GM10847 (cell line): Measurements from ENCODE around the gene CARNS1.

ENCODE experiments used
- POLR2A ChIP-seq: IDR thresholded peaks from 2 replicates; pipeline ENCODE4 v1.6.1; 2011; ENCODE audit not compliant: insufficient read length; ENCODE audit errors: extremely low read depth

CARNS1 gene

DNA sequence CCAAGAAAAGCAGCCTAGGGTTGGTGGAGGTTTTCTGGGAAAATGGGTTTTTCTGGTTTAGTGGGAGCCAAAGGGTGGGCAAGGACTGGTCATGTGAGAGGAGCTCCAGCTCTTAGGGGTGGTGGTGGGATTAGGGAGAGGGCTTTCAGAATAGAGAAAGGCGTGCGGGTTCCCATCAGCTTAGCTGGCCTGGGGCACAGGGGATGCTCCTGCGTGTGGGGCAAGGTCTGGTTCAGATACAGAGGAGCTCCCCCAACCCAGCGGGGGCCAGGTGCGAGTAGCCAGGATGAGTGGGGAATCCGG, 52.9 kb downstream of the CARNS1 start:
- TF ChIP-seq POLR2A = no peak

DNA sequence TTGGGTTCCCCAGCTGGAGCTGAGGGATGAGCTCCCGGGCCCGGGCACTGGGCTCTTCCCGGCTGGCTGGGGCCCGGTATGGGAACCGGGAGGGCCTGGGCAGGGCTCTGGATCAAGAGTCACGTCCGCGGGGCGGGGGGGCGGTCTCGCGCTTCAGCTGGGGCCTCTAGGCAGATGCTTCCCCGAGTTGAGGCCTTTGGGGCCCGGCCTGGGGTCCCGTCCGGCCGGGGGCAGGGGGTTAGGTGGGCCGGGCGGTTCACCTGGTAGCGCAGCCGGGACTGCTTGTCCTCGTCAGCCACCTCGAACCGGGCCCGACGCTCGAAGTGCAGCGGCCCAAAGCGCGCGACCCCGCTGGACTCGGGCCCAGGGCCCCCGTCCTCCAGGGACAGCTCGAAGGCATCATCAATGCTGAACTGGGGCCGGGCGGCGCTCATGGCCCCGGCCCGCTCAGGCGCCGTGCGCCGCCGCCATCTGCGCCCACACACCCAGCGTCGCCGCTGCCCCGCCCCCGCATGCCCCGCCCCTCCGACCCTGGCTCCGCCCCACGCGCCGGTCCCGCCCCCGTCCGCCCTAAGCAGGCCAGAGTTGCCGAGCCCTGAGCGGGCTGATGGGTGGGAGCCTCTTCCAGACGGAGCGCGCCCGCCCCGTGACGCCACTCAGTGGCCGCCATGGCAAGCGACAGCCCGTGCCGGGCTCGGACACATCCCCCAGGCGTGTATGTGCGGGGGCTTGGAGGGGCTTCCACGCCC, 53.5 kb downstream of the CARNS1 start, which contains the start of gene TMEM134:
Gene TMEM134, minus strand, starts transcription at position 493 of the 749 bp plus-strand sequence. Its CDS starts 59 bp downstream, at position 434.
- TF ChIP-seq POLR2A = peak; percentile 68

DNA sequence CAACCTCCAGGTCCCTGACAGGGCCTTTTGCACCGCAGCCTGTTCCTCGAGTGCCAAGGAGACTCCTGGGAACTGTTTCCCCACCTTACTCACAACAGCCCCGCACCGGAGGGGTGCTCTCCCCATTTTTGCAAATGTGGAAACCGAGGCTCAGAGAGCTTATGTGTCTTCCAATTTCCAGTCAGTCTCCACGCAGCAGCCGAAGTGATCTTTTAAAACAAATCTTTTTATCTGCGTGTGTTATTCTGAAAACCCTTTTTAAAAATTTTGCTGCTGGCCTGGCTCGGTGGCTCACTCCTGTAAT, 54.0 kb downstream of the CARNS1 start:
- no peak for TF ChIP-seq POLR2A

DNA sequence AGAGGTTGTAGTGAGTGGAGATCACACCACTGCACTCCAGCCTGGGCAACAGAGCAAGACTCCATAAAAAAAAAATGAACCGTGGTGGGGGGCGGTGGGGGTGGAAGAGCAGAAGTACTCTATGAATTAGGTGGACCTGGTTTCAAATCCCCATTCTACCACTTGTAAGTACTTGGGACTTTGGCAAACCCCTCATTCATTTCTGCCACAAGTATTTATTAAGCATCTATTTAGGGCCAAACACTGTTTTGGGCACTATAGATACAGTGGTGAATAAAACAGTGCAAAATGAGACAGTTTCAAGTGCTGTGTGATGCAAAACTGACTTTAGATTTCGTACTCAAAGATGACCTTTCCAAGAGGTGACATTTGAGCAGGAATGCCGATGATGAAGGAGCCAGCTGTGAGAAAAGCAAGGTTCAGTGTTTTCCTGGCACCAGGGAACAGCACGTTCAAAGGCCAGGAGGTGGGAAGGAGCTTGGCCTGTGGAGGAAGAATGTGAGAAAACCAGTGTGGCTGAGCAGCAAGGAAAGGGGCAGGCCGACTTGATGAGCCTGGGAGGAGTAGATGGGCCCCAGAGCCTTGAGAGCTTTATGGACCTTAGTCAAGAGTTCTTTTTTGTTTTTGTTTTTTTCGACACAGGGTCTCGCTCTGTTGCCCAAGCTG, 55.0 kb downstream of the CARNS1 start:
- TF ChIP-seq POLR2A = no peak

DNA sequence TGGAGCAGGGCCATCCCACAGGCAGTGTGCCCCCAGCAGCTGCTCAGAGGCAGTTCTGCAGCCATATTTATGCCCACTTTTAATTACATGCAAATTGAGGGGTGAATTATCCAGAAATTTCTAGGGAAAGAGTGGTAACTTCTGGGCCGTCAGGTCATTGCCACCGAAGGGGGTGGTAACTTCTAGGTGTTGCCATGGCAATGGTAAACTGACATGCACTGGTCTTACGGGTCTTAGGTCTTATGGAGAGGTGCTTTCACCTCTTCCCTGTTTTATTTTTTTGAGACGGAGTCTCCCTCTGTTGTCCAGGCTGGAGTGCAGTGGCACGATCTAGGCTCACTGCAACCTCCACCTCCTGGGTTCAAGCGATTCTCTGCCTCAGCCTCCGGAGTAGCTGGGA, 57.4 kb downstream of the CARNS1 start:
- no peak for TF ChIP-seq POLR2A
